Measurements from ENCODE around the gene HOXB8.

Gene HOXB8

GRCh38 chr17:48623583-48623982 lies 8.5 kb upstream of the HOXB8 start:
- DNase-seq (ENCODE audit: low spot score), result no peak
- in situ Hi-C loops (cut with MboI; ENCODE audit: low sequenced_read_pairs, unreplicated experiment), result no loop called here
- TF ChIP-seq, protein P1, sequence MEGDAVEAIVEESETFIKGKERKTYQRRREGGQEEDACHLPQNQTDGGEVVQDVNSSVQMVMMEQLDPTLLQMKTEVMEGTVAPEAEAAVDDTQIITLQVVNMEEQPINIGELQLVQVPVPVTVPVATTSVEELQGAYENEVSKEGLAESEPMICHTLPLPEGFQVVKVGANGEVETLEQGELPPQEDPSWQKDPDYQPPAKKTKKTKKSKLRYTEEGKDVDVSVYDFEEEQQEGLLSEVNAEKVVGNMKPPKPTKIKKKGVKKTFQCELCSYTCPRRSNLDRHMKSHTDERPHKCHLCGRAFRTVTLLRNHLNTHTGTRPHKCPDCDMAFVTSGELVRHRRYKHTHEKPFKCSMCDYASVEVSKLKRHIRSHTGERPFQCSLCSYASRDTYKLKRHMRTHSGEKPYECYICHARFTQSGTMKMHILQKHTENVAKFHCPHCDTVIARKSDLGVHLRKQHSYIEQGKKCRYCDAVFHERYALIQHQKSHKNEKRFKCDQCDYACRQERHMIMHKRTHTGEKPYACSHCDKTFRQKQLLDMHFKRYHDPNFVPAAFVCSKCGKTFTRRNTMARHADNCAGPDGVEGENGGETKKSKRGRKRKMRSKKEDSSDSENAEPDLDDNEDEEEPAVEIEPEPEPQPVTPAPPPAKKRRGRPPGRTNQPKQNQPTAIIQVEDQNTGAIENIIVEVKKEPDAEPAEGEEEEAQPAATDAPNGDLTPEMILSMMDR (IDR thresholded peaks at IDR 0.05; ENCODE audit: borderline replicate concordance, control extremely low read depth, extremely low read depth, insufficient read depth, missing control alignments), result no peak

GRCh38 chr17:48622857-48623256 lies 7.8 kb upstream of the HOXB8 start:
- in situ Hi-C loops (cut with MboI; ENCODE audit: low sequenced_read_pairs, unreplicated experiment), result no loop called here
- TF ChIP-seq, protein P1 (IDR thresholded peaks at IDR 0.05; ENCODE audit: borderline replicate concordance, control extremely low read depth, extremely low read depth, insufficient read depth, missing control alignments), result no peak
- no peak for DNase-seq (ENCODE audit: low spot score)

- in situ Hi-C loops (cut with MboI; ENCODE audit: low sequenced_read_pairs, unreplicated experiment), result no loop called here
- TF ChIP-seq, protein P1 (IDR thresholded peaks at IDR 0.05; ENCODE audit: borderline replicate concordance, control extremely low read depth, extremely low read depth, insufficient read depth, missing control alignments), result no peak
- no peak for DNase-seq (ENCODE audit: low spot score)
Observed at GRCh38 chr17:48621410-48622392, 6.6 kb upstream of the HOXB8 start.

- TF ChIP-seq, protein P1 (IDR thresholded peaks at IDR 0.05; ENCODE audit: borderline replicate concordance, control extremely low read depth, extremely low read depth, insufficient read depth, missing control alignments), result no peak
- in situ Hi-C loops (cut with MboI; ENCODE audit: low sequenced_read_pairs, unreplicated experiment), result no loop called here
- no peak for DNase-seq (ENCODE audit: low spot score)
Observed at GRCh38 chr17:48620461-48621139, 5.5 kb upstream of the HOXB8 start.

- in situ Hi-C loops (cut with MboI; ENCODE audit: low sequenced_read_pairs, unreplicated experiment), result no loop called here
- no peak for DNase-seq (ENCODE audit: low spot score)
- TF ChIP-seq, protein P1 (IDR thresholded peaks at IDR 0.05; ENCODE audit: borderline replicate concordance, control extremely low read depth, extremely low read depth, insufficient read depth, missing control alignments), result no peak
Observed at GRCh38 chr17:48619826-48620449, 4.8 kb upstream of the HOXB8 start.

- peak; percentile 92 for DNase-seq (ENCODE audit: low spot score)
- TF ChIP-seq, protein P1 (IDR thresholded peaks at IDR 0.05; ENCODE audit: borderline replicate concordance, control extremely low read depth, extremely low read depth, insufficient read depth, missing control alignments), result peak; percentile 96
- in situ Hi-C loops (cut with MboI; ENCODE audit: low sequenced_read_pairs, unreplicated experiment), result no loop called here
Observed at GRCh38 chr17:48618256-48618896, 3.3 kb upstream of the HOXB8 start.

Data from GM13976 (cell line).